ENCODE measurements around the gene UNKL.

Gene UNKL

DNA sequence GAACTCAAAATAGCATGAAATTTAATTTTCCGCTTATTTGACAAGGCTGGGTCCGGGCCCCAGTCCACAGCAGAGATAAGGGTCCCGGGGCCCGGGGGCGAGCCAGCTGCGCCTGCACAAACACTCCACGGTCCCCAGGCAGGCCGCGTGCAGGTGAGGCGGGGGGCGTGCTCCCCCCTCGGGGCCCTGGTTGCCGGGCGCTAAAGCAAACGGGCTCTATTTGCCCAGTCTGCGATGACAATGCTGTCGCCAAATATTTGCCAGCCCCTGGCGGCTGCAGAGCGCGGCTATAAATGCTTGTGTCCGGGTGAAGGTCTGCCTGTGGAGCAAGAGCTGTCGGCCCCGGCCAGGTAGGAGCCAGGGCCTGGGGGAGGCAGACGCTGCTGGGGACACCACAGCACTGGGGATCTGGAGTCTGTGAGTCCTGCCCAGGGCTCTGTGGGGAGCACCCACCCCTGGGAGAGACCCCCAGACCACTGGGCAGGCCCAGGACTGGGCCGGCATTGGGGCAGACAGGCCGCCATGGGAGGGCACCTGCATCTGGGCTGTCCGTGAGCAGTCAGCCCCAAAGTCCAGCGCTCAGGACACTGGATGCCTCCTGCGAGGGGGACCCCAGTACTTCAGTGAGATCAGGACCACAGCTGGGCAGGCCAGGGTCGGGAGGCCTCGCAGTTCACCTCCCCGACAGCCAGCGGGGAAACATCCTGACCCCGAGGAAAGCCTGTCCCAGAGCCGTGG, 16.4 kb upstream of the UNKL start, which contains the start of gene PERCC1:
TSS of gene PERCC1 (plus strand) at position 320 of the 738 bp plus-strand sequence. CDS start 1,516 bp downstream, outside the sequence.
- DNase-seq = no peak

DNA sequence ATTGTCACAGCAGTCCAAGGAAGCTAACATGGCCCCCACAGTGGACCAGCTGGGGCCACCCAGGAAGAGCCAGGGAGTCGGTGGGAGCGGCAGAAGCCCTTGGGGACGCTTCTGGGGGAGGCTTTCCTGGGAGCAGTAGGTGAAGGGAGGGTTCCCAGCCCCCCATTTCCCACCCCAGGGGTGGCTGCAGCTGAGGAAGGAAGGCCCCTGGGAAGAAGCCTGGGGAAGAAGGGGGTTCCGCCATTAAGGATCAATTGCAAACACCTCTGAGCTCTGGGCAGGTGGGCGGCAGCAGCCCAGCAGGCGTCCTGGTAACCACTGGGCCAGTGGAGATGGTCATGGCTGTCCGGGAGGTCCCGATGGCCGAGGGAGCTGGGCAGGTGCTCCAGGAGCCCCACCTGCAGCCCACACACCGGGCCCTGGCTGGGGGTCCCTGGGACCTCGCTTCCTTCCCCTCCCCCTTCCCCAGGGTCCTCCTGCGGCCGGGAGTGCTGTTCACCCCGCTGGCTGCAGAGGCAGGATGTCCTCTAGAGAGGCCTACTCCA, 15.8 kb upstream of the UNKL start:
- no peak for DNase-seq

DNA sequence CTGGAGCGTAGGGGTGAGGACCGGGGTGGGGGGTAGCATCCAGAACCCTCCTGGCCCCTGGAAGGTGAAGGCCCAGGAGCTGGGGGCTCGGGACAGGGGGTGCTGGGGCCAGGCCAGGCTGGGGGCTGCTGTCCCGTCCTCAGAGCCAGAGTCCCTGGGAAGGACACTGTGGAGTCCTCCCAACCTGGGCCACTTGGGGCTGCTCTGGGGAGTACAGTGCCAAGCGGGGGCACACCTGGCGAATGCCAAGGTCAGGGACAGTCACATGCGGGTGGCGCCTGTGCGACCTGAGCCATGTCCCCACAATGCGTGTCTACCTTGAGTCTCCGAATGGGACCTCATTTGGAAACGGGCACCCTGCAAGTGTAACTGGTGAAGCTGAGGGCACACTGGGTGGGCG, 15.1 kb upstream of the UNKL start:
- no peak for DNase-seq

DNA sequence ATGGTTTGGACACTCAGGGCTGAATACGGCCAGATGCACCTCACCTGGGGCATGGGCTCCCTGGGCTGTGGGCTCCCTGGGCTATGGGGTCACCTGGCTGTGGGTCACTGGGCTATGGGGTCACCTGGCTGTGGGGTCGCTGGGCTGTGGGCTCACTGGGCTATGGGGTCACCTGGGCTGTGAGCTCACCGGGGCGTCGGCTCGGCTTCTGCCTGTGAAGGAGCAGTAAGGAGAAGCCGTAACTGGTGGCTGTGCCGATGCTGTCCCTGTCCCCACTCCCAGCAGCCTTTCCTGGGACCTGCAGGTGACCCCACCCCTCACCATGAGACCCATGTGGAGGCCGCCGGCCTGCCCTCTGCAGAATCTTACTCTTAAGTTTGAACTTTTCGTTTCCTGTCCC, 14.5 kb upstream of the UNKL start:
- no peak for DNase-seq

DNA sequence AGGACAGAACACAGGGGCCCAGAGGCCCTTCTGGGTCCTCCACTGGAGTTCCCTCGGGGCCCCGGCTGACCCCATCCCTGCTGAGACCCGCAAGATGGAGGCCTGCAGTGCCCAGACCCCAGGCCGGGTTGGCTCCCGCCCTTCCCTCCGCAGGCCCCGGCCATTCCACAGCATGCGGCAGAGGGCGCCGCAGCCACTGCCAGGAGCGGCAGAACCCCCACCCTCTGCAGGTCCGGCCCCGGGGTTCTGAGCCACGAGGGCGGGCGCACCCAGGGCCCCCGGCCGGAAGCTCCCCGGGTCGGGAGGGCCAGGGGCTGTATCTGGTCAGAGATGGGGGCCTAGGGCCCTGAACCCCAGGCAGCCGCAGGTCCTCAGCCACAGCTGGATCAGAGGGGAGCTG, 14.0 kb upstream of the UNKL start:
- DNase-seq = peak; percentile 62

DNA sequence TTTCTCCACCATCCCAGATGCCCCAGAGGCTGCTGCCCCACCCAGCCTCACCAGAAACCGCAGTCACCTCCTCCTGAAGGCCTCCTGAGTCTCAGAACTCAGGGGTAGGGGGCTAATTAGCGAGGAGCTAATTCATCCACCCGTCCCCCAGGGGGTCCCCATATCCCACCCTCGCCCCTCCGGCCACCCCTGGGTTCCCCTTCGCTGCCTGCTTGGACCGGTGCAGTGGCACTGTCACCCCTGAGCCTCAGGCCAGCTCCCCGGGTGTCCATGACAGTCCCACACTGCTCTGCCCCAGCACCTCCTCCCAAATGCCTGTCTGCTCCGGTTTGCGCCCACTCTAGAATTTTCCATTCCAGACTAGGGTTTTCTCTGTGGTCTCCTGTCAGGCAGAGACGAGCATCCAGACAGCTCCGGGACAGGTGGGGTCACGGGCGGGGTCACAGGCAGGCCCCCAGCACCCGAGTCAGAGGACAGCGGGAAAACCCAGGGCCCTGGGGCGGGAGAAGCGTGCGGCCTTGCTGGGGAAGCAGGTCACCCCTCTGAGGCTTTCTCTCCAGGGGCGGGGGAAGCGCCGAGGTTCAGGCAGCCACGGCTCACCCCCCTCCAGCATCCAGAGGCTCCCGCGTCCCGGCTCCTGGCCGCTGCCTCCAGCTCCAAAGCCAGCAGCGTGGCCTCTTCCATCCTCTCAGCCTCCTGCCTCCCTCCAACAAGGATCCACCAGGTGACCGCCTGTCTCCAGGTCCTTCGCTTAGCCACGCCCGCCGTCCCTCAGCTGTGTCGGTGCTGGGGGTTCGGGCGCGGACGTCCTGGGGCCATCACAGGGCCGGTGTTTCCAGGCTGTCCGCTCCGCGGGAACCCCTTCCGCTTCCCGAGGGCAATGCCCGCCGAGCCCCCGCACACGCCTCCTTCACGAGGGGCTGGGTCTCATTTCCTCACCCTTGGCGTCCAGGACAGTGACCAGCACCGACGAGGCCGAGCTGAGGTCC, 13.3 kb upstream of the UNKL start:
- DNase-seq = no peak

DNA sequence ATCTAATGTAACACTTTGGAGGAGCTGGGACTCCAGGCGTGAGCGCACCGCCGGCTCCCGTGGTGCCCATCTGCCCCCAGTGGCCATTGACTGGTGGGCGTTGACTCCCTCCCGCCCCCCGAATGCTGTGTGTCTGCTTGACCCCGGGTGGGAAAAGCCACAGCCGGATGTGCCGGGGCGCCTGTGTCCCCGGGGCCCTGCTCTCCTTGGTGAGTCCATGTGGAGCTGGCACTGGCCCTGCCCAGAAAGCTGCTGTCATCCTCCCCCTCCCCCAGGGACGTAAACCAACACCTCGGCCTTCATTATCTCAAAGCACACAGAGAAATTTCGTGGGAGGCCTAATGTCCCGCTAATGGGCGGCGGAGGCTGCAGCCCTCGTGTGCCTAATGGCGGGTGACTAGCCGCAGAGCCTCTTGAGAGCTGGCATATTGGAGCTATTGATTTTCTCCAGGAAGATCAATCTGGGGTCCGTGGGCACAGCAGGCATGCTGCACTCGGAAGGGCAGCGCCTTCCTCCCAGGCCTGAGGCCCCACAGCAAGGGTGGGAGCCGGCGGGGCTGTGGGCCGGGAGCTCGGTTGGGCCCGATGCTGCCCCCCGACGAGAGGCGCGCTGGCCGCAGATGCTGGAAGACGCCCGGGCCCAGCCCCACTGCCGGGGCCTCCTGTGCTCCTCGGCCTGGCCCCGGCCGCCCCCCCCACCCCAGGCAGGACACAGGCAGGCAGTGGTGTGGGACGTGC, 12.4 kb upstream of the UNKL start:
- DNase-seq = no peak

DNA sequence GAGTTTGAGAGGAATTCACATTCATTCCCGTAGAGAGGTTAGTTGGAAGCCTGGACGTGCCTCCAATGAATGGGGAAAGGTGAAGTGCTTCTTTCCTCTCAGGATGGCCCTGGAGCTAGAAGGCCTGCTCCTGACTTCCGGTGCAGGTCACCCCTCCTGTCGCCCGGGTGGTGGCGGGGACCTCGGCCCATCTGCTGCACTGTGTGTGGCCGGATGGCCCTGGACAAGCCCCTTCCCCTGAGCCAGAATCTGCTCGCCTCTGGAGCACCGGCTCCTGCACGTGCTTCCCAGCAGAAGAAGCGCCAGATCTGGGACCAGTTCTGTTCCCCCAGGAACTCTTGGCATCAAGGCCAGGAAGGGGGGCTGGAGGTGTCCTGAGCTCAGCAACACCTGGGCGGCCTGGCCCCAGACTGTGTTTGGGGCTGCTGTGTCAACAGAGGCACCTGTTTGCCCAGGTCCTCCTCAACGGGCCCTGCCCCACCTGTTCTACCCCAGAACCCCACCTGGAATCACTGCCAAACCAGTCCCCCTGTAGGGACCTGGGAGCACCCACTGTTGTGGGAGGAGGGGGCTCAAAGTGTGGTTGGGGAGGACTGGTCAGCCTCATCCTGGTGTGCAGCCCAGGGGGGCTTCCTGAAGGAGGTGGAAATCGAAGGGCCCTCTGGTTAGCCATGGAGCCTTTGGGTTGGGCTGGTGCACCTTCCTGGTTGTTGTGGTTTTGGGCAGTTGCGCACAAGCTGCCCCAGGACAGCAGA, 11.3 kb upstream of the UNKL start:
- no peak for DNase-seq

DNA sequence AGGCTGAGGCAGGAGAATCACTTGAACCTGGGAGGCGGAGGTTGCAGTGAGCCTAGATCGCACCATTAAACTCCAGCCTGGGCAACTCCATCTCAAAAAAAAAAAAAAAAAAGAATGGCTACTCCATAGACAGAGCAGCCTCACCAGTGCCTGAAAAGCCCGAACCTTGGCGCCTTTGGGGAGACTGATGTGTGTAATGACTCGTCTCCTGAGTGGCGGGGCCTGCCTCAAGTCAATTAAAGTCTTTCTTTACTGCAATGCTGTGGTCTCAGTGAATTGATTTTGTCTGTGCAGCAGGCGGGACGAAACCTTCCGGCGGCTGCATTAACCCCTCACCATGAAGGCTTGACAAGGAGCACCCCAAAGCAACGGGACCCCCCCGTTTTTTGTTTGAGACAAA, 9.5 kb upstream of the UNKL start:
- DNase-seq = no peak

DNA sequence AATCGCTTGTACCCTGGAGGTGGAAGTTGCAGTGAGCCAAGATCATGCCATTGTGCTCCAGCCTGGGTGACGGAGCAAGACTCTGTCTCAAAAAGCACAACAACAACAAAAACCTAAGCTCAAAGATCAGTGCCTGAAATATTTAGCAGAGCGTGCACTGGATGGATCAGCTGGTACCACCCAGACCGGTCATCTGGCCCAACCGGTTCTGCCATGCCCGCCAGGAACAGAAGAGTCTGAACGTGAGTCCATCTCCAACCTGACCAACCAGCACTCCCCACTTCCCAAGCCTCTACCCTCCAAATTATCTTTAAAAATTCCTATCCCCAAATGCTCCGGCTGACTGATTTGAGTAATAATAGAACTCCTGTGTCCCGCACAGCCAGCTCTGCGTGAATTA, 7.6 kb upstream of the UNKL start:
- DNase-seq = no peak

DNA sequence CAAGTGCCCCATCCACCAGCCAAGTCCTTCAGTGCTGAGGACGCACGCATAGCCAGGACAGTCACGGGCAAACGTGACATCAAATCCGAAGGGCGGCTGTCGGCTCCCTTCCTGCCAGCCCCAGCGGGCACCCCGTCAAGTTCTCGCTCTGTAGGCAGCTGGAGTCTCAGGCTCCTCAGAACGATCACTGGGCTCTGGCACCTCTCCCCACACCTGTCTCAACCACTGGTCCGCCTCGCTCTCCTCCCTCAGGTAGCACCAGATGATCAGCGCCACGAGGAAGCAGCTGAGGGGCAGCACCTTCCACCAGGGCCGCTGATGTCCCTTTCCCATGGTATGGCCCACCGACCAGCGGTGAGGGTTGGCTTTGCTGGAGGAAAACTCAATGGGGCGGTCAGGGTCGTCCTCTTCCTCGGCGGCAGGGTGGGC, 5.6 kb upstream of the UNKL start:
- DNase-seq = no peak

DNA sequence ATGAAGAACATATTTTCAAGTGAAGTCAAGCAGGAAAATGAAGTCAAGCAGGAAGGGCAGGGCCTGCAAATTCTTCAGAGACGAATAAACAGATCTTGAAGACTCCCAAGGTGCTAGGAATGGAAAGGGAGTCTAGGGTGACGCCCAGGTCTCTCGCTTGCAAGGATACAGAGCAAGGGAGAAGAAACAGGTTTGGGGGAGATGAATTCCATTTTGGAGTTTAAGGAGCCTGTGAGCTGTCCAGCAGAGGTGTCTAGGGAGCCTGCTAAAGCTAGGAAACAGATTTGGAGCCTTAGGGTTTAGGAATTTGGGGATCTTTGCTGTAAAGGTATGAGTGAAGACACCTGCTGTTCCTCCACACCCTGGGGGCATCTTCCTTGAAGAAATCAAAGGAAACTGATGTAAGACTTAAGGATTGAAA, 2.0 kb upstream of the UNKL start:
- DNase-seq = no peak

DNA sequence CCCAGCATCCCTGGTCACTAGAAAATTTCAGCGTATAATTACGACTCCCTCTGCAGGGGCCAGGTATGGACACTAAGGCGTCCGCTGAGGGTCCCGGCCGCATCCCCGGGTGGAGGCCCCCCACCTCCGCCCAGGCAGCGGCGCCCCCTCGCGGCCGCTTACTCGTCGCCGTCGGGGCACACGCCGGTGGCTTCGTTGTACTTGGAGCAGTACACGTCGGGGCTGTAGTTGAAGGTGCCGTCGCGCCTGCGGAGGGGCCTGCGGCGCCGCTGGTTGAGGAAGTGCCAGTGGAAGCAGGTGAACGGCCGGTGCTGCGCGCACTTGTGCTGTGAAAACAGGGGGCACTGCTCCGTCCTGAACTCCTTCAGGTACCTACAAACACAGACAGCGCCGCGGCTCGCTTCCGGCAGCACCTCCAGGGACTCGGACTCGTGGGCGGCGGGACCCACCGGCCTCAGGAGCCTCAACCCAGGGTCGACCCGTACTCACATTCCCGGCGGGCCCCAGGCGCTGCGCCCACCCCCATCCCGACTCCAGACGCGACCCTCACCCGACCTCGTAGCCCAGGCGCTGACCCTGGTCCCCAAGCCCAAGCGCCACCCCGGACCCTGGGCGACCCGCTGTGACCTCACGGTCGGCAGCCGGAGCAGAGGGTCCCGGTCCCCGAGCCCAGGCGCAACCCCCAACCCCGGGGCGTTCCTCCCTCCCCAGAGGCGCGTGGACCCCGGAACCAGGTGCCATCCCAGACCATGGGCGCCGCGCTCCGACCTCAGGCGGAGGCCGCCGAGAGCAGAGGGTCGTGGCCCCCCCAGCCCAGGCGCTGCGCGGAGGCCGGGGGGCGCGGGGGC, 596 bp downstream of the UNKL start:
- DNase-seq = peak; percentile 78

DNA sequence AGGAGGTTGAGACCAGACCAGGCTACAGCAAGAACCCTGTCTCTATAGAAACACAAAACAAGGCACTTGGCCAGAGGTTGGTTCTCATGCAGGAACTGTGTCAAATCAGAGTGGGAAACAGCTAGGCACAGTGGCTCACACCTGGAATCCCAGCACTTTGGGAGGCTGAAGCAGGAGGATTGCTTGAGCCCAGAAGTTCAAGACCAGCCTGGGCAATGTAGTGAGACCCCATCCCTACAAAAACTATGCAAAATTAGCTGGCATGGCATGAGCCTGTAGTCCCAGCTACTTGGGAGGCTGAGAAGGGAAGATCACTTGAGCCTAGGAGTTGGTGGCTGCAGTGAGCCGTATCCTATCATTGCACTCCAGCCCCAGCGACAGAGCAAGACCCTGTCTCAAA, 1.7 kb downstream of the UNKL start:
- no peak for DNase-seq

DNA sequence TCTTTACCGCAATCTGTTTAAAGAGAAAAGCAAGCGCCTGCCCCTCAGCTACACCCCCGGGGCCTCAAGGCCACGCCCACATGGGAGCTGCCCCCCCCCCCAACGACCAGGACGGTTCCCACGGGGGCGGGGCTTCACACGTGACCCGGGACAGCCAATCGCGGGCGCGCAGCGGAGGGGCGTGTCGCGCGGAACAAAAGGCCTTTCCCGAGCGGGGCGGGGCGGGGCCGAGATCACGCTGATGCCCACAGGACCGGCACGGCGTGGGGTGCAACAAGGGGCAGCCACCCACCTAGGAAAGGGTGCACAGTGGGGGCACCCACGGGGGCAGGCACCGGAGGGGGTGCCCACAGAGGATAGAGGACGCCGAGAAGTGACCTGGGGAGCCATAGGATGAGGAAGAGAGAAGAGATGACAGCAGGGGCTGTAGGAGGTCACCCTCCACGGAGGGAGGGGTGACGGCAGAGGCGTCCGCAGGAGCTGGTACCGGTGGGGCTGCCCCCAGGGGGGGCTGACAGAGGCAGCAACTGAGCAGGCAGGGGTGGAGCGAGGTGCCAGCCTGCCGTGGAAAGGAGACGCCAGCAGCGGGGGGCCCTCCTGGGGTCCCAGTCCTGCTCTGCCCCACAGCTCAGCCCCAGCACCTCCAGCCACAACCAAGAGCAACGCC, 6.2 kb downstream of the UNKL start:
- DNase-seq = peak; percentile 96

DNA sequence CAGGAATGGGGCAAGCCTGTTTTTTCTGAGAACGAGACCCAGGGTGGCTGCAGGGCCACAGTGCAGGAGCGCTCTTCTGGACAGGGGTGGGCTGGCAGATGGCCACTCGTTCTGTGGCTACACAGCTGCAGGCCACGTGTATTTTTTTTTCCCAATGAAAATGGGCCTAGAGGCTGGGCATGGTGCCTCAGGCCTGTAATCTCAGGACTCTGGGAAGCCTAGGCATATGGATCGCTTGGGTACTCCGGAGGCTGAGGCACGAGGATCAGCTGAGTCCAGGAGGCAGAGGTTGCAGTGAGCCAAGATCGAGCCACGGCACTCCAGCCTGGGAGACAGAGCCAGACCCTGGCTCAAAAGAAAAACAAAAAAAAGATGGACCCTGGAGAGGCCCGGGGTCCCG, 6.8 kb downstream of the UNKL start:
- no peak for DNase-seq

DNA sequence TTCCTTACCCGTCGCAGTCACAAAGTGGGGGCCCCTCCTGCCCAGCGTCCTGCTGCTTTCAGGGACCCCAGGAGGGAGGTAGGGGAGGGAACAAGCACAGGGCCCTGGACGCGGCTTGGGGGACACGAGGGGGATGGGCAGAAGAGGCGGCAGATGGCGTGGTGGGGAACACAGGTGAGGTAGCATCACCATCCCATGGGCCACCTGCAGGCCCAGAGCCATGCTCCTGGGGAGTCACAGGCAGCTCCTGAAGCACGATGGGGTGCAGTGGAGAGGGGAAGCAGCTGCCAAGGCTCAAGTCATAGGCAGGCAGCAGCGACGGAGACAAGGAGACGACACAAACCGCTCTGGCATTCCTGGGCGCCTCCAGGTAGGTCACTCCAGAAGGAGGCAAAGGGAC, 10.8 kb downstream of the UNKL start:
- no peak for DNase-seq

DNA sequence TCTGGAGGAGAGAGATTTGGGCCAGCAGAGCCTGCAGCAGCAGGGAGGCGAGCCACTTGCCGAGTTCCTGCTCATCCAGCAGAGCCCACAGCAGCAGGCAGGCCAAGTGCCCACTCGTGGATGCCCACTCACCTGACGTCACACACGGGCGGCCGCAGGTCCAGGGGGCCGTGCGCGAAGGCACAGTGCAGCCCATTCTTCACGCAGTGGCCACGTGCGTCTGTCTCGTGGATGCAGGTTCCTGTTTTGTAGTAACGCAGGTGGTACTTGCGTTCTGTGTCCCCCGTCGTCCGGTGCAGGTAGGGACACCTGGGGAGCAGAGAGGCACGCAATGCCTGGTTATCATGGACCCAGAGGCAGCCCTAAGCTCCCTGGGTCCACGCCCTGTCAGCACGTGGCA, 11.5 kb downstream of the UNKL start:
- DNase-seq = no peak

DNA sequence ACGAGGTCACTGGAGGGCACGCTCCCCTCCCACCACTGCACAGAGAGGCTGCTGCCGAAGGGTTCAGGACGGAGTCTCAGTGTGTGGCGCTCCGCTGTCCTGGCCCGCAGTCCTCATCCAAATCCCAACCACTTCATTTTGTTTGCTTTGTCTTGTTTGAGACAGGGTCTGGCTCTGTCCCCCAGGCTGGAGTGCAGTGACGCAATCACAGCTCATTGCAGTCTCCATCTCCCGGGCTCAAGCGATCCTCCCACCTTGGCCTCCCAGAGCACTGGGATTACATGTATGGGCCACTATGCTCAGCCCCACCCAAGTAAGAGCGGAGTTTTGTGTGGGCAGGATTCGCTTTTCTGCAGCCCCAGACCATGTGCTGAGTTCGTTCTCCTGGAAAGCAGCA, 12.7 kb downstream of the UNKL start:
- DNase-seq = no peak

DNA sequence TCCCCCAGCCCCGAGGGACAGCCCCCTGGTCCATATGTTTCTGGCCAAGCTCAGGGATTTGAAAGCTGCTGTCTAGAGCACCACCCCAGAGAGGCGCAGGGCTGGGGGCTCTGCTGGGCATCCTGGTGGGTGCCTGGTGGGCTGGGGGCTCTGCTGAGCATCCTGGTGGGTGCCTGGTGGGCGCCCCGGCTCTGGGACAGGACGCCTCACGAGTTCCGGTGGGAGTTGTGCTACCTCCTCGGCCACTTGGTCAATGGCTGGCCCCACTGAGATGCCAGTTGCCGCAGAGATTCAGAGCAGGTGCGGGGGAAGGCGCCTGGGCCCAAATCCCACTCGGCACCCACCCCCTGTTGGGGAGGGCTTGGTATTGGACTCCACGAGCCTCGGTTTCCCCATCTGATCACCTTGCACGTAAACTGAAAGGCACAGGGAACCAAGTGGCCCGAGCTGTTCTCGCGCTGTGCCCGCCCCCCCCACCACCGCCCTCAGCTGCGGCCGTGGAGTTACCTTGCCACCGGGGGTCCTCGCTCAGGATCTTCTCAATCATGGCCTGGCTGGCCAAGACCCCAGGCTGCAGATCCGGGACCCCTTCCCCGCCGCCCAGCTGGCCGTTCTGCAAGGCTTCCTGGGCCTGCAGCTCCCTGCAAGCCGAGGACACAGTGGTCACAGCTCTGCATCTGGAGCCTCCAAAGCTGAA, 13.3 kb downstream of the UNKL start:
- DNase-seq = no peak

Measured in activated CD4-positive, alpha-beta T cell treated with anti-CD3 and anti-CD28 coated beads, Interleukin-2, Interleukin-6, amounts not matched to agents 100 ng/mL and 50 ng/mL, durations not matched to agents 16 hours and 8 hours (primary cell).